HG02970 (cell line): ENCODE measurements around the gene SSRP1.
A peak's percentile ranks its signal among the peaks of the same experiment; 100 is the strongest.
"Not testable (repeated sequence)": the region's sequence is repeated elsewhere in the genome, so short reads cannot be mapped to it uniquely, and the experiment has no call there.

Source experiments
- ATAC-seq: cut with Tn5 transposase; IDR thresholded peaks from one replicate; pipeline ENCODE4 v1.9.1; 2021; ENCODE audit warnings: mild to moderate bottlenecking, moderate library complexity, moderate number of reproducible peaks; ENCODE audit not compliant: unreplicated experiment, low FRiP score

Gene SSRP1, protein sequence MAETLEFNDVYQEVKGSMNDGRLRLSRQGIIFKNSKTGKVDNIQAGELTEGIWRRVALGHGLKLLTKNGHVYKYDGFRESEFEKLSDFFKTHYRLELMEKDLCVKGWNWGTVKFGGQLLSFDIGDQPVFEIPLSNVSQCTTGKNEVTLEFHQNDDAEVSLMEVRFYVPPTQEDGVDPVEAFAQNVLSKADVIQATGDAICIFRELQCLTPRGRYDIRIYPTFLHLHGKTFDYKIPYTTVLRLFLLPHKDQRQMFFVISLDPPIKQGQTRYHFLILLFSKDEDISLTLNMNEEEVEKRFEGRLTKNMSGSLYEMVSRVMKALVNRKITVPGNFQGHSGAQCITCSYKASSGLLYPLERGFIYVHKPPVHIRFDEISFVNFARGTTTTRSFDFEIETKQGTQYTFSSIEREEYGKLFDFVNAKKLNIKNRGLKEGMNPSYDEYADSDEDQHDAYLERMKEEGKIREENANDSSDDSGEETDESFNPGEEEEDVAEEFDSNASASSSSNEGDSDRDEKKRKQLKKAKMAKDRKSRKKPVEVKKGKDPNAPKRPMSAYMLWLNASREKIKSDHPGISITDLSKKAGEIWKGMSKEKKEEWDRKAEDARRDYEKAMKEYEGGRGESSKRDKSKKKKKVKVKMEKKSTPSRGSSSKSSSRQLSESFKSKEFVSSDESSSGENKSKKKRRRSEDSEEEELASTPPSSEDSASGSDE

DNA sequence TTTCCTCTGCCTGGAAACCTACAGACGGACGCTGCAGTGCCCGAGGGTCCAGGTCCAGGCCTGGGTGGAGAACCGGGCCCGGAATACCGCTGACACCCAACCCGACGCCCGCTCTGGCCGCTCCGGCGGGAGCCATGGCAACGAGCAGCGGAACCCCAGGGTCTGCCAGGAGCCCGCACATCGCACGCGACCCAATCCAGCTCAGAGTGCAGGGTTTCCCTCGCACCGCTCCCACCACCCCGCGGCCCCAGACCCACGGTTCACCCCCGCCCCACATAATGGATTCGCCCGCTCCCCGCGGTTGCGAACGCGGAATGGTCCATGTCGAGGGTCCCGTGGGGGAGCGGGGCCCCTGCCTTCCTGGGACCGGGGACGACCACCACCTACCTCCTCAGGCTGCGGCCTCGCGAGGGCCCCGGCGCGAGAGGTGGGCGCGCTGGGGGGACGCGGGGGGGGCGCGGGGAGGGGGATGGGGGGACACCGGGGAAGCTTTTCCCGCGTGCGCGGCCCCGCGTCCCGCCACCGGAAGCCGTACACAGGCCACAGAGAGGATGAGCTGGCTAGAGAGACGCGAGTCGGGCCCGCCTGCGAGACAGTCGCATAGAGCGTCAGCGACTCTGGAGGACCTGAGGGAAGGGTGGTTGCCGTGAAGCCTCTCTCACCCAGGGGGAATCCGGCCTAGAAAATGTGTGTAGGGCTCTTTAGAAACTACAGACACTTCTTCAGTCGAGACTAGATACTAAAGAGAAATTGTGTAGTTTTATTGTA lies at the start of gene SSRP1:
TSS of gene SSRP1 (minus strand) at position 550 of the 768 bp plus-strand sequence. CDS start 771 bp downstream, outside the sequence.
- peak; percentile 95 for ATAC-seq

DNA sequence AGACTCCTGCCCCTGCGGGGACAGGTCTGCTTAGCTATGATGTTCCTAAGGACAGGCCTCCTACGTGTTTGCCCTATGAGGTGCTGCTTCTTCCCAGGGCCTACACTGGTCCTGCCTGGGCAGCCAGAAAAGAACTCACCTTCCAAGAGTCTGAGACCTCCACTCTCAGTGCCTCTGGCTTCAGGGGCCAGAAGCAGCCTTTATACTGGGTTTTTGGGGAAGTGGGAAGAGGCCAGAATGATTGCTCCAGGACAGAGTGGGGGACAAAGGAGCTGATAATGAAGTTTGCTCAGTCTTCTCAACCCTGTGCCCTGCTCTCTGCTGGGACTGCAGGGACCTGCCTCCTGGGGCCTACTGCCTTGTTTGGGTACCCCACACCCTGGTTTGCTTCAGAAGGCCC lies 45.3 kb upstream of the SSRP1 start, which contains the start of gene PRG3:
TSS of gene PRG3 (minus strand) at position 176 of the 400 bp plus-strand sequence. CDS start 442 bp downstream, outside the sequence.
- no peak for ATAC-seq

DNA sequence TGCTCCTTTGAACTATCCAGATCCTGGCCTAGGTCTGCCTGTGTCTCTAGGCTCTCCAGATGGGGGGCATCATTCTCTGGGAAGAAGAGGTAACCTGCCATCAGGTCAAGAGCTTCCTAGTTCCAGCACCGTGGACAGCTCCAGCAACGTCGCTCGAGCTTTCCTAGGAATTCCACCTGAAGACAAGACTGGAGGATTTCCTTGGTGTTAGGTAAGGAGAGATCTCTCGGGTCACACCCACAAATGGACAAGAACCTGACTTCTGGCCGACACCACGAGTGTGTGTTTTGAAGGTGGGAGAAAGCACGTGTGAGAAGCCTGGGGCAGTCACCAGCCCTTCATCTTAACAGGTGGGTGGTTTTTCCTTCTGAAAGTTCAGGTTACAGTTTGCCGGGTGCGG lies 44.0 kb upstream of the SSRP1 start:
- ATAC-seq = no peak

DNA sequence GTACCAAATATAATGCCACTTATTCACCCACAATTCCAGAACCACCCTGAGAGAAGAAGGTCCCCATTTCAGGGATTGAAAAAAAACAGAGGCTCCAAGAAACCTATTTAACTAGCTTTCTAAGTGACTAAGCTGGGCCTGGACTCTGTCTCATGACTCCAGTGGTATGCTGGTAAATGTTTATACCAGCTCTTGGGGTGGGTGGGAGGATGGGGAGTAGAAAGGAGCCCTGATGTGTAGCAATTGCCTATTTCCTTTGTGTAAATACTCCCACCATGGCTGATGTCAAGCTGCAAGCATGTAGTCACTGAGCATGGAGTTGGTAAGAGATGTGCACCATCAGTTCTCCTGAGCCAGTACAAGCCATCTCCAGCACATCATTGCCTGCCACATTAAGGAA lies 42.5 kb upstream of the SSRP1 start:
- no peak for ATAC-seq

DNA sequence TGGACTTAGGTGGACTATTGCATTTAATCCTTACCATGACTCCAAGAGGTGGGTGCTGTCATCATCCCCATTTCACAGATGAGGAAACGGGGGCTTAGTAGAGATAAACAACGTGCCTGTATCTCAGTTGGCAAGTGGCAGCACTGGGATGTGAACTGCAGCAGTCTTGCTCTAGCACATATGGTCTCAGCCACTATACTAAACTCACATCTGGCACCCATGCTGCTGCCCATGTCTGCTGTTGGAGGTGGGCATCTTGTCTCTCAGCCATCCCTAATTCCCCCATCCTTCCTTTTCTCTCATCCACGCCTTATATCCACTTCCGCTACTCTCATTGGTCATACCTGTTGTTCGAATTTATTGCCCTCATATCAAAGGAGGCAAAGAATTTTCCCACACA lies 41.4 kb upstream of the SSRP1 start:
- no peak for ATAC-seq

DNA sequence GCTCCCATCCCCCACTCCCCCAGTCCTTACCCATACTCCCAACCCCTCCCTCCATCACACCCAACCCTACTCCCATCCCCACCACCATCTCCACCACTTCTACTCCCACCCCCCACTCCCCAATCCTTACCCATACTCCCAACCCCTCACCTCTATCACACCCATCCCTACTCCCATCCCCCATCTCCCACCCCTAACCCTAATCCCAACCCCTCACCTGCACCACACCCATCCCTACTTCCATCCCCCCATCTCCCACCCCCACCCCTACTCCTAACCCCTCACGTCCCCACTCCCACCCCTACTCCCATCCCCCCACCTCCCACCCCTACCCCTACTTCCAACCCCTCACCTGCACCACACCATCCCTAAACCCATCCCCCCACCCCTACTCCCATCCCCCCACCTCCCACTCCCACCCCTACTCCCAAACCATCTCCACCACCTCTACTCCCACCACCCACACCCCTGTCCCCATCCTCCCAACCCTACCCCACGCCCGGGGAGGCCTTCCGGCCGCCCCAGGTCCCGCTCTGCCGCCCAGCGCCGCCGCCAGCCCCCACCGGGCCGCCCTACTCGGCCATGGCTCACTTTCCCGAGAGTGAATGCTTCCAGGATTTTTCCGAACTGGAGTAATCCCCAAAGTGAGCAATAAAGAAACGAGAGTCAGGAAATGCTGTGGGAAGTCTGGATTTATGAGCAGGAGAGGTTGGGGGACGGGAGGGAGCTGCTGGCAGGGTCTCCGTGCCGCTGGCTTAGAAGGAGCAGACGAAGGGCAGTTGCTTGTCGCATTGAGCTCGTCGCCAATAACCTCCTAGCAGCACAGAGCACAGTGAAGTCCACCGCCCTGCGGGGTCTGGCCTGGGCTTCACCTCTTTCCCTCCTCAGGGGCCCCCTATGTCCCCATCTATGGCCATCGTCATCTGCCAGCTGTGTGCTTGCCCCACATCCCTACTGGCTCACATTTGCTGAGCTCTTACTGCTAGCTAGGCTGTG lies 40.7 kb upstream of the SSRP1 start:
- ATAC-seq = no peak

DNA sequence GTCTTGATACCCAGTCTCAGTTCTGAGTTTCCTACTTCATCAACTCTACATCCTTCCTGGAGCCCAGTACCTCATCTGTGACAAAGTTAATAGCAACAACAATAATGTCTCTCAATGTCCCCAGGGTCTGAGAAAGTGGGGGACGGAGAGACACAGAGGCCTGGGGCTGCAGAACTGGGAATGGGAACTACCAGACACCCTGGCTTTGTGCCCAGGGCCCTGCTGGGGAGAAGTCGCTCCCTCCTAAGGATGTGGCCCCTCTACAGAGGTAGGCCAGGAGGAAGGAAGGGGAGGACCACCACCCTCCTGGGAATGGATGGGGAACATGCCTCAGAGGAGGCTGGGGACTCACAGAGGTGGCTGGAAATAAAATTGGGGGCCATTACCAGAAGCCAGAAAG lies 39.8 kb upstream of the SSRP1 start:
- no peak for ATAC-seq

DNA sequence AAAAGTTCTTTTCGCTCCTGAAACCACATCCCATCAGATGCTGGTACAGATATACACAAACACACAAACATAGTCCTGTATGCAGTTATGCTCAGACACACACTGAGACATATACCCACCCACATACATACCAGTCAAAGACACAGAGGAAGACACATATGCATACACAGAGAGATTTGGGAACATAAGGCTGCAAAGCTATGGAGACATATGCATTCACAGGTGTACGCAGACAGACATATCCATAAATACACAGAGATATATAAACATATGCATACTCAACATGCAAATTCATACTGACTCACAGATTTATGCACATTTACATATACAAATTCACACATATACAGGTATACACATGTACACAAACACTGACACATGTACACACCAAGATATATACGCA lies 39.3 kb upstream of the SSRP1 start:
- no peak for ATAC-seq

DNA sequence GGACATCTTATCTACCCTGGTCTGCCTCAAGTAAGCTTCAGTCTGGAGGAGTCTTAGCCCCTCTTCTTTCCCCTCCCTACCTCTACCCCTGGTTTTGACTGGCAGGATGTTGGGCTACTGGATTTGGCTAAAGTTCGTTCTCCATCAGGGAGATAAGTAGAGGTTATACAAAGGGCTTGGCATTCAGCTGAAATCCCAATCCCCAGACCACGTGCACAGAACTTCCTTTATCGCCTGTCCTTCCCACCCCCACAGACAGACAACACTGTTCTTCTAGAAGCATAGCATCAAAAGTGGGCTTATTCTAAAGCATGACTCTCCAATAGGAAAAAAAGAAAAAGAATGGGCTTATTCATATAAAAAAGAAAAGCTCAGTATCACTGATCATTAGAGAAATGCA lies 37.5 kb upstream of the SSRP1 start:
- no peak for ATAC-seq

DNA sequence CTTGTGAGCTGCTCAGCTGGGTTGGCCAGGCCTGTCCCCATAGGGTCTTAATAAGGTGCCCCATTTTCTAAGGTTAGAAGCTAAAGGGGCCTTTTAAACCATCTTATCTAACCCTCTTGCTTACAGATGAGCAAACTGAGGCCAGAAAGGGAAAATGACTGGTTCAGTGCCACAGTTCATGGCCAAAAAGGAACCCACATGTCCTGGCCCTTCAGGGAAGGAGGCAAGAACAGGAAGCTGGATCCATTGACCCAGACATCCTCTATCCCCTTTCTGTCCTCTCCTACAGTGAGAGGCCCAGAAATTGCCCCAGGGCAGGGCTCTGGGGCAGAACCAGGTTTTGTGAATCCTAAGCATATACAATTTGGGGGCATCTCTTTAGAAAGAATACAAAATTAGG lies 35.2 kb upstream of the SSRP1 start:
- ATAC-seq = no peak

DNA sequence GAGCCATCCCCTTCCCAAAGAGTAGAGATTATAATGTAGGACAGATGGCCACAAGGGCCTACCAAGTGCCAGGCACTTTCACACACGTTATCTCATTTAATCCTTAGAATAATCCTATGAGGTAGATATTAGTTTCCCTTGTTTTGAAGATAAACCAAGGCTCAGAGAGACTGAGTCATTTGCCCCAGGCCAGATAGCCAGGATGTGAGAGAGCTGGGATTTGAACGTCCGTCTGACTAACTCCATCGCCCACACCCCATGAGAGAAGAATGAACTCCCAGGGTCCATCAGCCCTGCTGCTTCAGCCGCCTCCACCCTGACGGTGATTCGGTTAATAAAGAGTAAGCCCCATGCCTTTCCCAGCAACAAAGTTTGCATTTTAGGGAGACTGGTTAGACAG lies 34.6 kb upstream of the SSRP1 start:
- no peak for ATAC-seq

DNA sequence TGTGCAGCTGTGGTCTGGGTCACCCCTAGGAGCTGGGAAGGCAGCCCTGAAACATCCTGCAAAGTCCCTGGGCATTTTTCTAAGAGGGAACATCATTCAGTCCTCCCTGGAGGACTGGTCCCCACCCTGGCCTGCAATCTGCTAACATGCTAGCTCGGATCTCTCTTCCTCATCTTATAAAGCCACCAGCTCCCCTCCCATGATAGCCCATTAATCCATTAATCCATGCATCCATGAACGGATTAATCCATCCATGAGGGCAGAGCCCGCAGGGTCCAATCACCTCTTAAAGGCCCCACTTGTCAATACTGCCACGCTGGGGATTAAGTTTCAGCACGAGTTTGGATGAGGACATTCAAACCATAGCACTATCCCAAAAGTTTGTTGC lies 33.1 kb upstream of the SSRP1 start:
- ATAC-seq = no peak

DNA sequence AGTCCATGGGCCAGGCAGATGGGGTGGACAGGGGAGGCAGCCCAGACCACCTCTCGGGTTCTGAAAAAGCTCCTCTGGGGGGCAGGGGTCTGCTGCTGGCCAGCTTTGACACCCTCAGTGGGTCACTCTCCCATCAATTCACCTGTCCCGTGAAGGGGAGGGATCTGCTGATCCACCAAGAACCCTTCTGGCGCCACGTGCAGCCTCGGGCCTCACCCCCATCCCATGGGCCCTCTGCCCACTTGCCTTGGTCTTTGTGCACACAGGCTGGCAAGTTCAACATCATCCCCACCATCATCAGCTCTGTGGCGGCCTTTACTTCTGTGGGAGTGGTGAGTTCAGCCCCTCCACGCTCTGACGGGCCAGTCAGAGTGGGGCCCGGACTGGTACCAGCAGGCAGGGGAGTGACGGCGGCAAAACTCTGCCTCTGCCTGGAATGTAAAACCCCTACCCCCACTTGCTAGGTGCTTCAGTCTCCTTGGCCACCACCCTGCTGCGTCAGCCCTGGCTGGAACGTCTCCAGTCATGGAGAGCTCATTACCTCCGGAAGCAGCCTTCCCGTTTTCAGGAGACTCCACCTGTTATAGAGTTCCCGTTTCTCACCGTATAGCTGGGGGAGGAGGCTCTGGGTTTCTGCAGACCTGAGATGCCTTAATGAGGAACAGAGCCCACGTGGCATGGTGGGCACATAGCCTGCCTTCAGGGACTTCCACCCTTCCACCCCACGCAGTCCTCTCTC lies 32.6 kb upstream of the SSRP1 start:
- ATAC-seq = no peak

DNA sequence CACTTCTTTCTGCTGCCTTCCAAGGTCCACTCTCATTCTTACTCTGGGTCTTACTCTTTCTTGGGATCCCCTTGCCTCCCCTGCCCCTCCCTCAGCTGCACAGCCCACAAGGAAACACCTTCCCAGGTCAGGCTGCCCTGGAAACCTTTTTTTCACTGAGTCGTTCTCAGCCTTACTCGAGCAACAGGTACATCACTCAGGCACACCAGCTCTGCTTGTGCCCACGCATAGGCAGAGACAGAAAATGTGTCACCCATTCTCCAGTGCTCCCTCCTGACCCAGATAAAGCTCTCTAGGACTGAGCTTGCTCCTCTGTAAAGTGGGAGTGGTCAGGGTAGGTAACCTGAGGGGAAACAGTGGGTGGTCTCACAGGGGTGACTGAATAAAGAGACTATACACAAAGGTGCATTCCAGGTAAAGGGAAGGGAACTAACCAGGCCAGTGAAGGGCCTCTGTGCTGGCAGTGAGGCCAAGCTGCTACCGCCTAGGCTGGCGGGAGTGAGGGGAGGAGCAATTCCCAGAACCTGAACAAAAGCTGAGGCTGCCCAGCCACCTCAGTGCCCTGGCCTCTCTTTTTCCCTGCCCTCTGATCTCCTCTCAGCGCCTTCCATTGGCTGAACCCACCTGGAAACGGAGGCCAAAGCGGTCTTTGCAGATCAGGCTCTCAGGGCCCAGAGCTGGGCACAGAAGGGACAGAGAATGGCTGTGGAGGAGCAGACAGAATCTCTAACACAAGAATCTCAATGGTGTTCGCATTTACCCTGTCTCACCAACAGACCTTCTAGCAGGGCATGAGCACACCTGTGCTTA lies 29.4 kb upstream of the SSRP1 start:
- ATAC-seq = no peak

DNA sequence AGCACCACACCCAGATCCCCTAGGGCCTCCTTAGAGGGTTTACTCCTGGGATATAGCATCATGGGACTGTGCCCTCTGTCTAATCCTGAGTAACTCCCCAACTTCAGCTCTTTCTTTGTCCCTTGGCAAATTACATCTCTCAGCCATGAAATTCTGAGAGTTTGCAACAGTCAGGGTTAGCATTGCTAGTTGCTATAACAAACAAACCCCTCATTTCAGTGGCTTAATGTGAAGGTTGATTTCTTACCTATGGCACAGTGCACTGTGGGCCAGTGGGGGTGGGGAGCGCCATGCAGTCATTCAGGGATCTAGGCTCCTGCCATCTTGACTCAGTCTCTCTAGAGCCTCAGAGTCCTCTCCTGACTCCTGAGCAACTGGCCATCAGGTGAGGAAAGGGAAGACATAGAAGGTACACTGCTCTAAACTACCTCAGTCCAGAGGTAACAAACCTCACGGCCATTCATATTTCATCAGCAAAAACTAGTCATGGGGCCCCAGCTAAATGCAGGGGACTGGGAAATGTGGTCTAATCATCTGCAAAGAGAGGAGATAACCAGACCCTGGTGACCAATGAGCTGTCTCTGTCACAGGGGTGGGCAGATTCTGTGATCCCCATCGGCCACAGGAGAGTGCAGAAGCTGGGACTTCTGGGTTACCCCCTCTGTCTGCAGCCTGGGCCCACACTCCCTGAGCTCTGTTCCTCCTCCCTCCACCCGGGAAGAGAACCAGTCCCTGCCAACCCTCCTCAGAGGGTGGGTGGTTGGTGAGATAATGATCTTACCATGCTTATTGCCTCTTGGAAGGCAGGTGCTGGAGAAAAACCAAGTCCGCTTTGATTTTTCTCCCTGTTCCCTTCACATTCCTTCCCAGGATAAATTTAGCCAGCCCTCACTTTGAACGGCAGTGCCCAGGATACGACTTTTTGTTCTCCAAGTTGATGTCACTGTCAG lies 27.7 kb upstream of the SSRP1 start:
- no peak for ATAC-seq

DNA sequence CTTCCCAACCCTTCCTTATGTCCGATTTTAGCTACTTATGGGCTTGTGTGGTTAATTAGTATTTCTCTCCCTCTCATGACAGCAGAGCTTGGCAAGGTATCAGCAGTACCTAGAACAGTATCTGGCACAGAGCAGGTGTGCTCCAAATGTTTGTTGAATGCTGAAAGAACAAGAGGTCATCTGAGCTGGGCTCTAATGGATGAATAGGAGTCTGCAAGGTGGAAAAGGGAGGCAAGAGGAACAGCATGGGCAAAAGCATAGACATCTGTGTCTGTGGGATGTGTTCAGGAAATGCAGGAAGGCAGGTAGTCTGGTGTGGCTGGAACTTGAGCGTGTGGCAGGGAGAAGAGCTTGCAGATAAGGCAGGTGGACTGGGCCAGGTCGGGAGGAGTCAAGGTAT lies 26.2 kb upstream of the SSRP1 start:
- no peak for ATAC-seq

DNA sequence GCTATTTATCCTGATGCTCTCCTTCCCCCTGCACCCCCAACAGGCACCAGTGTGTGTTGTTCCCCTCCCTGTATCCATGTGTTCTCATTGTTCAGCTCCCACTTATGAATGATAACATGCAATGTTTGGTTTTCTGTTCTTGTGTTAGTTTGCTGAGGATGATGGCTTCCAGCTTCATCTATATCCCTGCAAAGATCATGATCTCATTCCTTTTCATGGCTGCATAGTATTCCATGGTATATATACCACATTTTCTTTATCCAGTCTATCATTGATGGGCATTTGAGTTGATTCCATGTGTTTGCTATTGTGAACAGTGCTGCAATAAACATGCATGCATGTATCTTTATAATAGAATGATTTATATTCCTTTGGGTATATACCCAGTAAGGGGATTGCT lies 25.7 kb upstream of the SSRP1 start:
- not testable (repeated sequence) for ATAC-seq
